Suppressor macrophage (primary cell): ENCODE measurements around the gene INTS4.
"Not testable (repeated sequence)": the region's sequence is repeated elsewhere in the genome, so short reads cannot be mapped to it uniquely, and the experiment has no call there.

Experiments used
- DNase-seq, 4 experiments: peaks; one replicate each; pipeline ENCODE4 v3.0.0-alpha.2; 2020 to 2022

Gene INTS4

DNA sequence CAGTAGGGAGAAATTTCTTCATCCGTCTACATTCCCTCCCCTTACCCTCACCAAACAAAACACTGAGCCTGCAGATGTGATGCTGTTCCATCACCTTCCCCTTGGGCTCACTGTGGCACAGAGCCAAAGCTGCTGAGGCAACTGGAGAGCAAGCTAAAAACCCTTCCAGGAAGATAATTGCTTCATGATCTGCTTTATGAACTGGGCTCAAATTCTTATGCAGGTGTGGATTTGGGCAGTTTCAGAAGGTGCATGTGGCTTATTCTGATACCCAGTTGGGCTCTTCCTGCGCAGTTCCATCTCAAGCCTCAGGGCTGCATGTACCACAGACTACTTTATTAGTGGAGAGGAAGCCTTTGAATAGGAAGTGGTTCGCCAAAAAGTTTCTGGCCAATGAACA is 115.2 kb downstream of the INTS4 start:
- DNase-seq: no peak

DNA sequence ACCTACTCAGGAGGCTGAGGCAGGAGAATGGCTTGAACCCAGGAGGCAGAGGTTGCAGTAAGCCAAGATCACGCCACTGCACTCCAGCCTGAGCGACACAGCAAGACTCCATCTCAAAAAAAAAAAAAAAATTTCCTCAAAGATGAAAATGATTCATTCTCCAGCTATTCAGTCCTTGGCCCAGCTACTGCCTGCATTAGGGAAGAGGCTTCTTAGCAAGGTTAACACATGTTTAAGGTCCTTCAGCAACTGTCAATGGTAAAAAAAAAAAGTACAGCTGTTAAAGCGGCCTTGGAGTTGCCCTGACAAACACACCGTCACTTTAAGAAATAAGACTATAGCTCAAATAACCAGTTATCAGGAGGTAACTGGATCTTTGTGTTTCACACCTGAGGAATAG is 116.2 kb downstream of the INTS4 start:
- DNase-seq: not testable (repeated sequence)

GRCh38 chr11:77876045-77876444 is 118.4 kb downstream of the INTS4 start:
- no peak for DNase-seq

- DNase-seq: no peak
Observed at GRCh38 chr11:77874206-77874605, 120.3 kb downstream of the INTS4 start.

GRCh38 chr11:77873345-77873744 is 121.1 kb downstream of the INTS4 start:
- DNase-seq: no peak

DNA sequence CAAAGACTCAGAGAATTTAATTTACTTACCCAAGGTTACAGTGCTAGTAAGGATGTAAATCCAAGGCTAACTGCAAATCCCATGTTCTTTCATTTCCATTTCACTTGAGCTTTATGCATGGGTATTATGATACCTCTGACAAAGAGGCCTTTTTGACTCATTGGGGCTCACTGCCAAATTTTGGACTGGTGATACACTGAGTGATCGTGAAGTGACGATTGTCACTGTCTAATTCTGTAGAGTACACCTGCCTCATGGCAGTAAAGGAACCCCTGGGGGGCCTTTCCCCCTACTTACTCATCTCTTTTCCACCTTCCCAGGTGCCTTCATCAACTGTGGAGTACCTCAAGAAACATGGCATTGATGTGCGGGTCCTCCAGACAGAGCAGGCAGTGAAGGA is 122.6 kb downstream of the INTS4 start:
- DNase-seq: no peak

- no peak for DNase-seq
Observed at GRCh38 chr11:77868744-77869143, 125.7 kb downstream of the INTS4 start.

DNA sequence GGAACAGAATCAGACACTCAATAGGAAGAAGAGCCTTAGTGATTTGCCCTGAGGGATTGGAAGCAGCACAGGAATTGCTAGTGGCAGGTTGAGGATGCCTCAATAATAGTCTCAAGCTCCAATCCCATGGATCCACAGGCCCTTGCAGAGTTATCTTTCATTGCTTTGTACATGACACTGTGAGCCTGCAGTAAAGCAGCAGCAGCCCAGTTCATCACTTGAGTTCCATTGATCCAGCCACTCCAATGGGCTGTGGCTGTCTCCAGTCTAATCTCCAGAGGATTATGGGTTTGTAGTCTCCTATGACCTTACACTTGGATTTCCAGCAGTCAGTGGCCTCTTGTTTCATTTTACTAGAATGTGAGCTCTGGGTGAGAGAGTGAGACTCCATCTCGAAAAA is 128.1 kb downstream of the INTS4 start:
- DNase-seq: no peak

GRCh38 chr11:77865805-77866204 is 128.7 kb downstream of the INTS4 start:
- no peak for DNase-seq

- DNase-seq: not testable (repeated sequence)
Observed at GRCh38 chr11:77861444-77861843, 133.0 kb downstream of the INTS4 start.

GRCh38 chr11:77857906-77858457 is 136.5 kb downstream of the INTS4 start:
- not testable (repeated sequence) for DNase-seq

GRCh38 chr11:77854838-77855237 is 139.6 kb downstream of the INTS4 start:
- DNase-seq: no peak

DNA sequence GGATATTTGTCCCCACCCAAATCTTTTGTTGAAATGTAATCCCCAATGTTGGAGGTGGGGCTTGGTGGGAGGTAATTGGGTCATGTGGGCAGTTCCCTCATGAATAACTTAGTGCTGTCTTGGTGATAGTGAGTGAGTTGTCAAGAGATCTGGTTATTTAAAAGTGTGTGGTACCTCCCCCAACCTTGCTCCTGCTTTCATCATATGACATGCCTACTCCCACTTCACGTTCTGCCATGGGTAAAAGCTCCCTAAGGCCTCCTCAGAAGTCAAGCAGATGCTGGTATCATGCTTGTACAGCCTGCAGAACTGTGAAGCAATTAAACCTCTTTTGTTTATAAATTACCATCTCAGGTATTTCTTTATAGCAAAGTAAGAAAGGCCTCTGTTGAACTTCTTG is 143.0 kb downstream of the INTS4 start:
- no peak for DNase-seq

DNA sequence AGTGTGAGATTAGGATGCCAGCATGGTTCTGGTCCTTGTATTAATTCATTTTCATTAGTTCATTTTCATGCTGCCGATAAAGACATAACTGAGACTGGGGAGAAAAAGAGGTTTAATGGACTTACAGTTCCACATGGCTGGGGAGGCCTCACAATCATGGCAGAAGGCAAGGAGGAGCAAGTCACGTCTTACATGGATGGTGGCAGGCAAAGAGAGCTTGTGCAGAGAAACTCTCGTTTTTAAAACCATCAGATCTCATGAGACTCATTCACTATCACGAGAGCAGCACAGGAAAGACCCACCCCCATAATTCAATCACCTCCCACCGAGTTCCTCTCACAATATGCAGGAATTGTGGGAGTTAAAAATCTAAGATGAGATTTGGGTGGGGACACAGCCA is 150.8 kb downstream of the INTS4 start:
- DNase-seq: not testable (repeated sequence)

DNA sequence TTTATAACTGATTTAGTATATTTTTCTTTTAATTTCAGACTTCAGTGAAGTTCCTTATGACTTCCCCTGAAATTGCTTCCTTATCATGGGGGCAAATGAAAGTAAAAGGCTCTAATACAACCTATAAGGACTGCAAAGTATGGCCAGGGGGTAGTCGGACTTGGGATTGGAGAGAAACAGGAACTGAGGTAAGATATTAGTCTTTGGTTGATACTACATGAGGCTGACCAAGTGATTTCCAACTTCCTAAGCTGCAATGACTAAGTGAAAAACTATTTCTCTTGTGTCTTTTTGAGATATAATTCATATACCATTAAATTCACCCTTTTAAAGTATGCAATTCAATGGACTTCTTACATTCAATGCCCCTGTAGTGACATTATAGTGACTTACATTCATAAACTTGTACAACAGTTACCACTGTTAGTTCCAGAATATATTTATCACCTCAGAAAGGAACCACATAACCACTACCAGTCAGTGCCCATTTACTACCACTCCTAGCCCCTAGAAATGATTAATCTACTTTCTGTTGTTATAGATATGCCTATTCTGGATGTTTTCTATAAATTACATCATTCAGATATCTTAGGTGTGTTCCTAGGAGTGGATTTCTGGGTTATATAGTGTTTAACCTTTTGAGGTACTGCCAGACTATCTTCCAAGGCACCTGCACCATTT is 151.9 kb downstream of the INTS4 start:
- DNase-seq: peak; percentile 13 to 52 (median 40)

- DNase-seq: no peak
Observed at GRCh38 chr11:77833302-77833701, 161.2 kb downstream of the INTS4 start.

- no peak for DNase-seq
Observed at GRCh38 chr11:77828926-77829325, 165.5 kb downstream of the INTS4 start.
